GM18870 (cell line): ENCODE data around the gene ARHGEF7.
"Not testable (repeated sequence)": the region's sequence is repeated elsewhere in the genome, so short reads cannot be mapped to it uniquely, and the experiment has no call there.

Experiments
- ATAC-seq: cut with Tn5 transposase; IDR thresholded peaks from one replicate; pipeline ENCODE4 v1.9.1; 2021; ENCODE audit warnings: moderate library complexity; ENCODE audit not compliant: unreplicated experiment

ARHGEF7 gene

DNA sequence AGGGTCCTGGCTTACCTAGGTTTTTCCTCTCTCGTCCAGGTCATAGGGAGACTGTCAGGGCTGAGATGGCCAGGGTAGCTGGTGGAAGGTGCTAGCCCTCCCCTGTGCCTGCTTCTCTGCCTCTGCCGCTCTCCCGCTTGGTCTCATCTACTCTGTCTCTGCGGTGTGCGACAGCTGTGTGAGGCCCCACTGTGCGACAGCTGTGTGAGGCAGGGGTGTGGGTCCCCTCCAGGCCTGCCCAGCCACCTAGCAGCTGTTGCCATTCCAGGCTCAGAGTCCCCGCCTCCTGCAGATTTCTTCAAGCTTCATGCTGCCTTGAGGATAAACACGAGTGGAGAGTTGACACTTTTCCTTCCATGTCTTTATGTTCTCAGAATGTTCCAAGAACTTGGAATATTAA, 53.0 kb downstream of the ARHGEF7 start:
- no peak for ATAC-seq

DNA sequence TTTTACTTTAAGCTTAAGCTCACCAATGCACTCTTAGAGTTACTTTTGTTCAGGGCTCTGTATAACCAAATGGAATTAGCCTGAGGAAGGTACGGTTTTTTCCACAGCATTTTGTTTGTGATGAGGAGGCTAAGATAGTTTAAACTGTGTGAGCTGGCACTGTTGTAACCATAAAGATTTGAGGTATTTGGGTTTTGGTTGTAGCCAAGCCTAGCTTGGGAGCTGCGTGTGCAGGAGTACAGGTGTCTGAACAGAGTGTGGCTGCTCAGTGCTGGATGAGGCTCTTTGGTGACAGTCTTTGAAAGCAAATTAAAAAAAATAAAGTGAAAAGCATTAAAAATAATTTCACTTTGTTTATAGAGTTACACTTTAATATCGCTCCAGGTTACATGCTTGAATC, 56.0 kb downstream of the ARHGEF7 start:
- no peak for ATAC-seq

DNA sequence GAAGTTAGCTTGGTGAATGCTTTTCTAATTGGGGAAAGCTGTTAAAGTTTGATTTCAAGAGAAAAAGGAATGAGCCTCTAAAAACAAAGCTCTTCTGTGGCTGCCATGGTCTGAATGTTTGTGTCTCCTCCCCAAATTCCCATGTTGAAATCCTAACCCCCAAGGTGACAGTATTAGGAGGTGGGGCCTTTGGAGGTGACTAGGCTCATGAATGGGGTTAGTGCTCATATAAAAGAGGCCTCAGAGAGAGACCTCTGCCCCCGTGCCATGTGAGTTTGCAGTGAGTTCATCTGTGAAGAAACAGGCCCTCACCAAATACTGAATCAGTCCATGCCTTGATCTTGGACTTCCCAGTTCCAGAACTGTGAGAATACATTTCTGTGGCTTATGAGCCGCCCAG, 56.5 kb downstream of the ARHGEF7 start:
- ATAC-seq = no peak

DNA sequence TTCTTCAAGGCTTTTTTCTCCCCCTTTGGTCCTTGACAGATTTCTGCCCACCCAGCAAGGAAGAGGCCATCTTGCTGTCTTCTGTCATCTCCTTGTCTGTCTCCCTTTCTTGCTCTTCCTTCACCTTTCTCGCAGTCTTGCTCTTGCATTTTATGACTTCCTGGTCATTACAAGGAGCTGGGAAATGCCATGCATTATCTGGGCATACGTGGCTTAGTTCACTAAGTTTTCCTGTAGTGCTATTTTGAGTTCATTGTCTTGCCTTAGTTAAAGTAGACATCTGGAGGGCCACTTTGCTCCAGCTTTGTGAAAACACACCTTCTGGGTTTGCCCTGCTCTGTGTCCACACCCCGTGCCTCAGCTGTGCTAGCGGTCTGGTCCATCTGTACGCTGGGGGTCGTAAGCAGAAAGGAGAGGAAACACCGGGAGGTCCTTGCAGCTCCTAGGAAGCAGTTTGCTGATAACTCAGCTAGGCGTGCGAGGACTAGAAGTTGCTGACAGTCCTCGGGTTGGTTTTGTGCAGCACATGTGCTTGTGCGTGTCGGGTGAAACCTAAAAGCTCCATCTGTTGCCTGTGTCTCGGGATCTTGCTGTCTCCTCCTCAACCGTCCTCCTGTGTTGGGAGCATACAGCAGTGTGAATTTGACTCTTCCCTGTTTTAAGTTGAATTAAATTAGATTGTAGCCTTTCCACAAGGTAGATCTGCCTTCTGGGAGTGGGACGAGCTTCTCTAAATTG, 59.4 kb downstream of the ARHGEF7 start:
- no peak for ATAC-seq

DNA sequence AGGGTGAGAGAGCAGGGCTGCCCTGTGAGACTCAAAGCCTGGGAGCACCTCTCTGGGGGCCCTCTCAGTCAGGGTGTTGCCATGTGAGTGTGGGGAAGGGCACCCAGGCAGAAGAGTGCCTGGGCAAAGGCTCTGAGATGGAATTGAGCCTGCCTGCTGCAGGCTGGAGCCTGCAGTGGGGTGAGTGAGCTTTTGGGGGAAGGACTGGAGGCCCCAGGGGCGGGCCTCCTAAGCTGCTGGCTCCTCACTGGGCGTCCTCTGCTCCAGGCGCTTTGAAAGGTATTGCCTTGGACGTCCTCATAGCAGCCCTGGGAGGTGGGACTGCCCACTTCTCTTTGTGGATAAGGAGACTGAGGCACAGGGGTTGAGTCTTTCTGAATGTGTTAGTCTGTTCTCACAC, 60.3 kb downstream of the ARHGEF7 start:
- ATAC-seq = no peak

DNA sequence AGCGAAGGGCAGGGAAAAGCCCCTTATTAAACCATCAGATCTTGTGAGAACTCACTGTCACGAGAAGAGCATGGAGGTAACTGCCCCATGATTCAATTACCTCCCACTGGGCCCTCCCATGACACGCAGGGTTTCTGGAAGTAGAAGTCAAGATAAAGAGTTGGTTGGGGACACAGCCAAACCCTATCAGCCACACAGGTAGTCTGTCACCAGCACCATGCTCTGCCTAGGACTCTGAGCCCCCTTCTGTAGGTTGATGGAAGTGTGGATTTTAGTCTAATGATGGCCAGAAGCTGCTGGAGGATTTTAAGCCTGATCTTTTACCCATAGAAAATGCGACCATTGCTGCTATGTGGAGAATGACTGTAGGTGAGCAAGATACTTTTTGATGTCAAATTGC, 60.8 kb downstream of the ARHGEF7 start:
- ATAC-seq = no peak

DNA sequence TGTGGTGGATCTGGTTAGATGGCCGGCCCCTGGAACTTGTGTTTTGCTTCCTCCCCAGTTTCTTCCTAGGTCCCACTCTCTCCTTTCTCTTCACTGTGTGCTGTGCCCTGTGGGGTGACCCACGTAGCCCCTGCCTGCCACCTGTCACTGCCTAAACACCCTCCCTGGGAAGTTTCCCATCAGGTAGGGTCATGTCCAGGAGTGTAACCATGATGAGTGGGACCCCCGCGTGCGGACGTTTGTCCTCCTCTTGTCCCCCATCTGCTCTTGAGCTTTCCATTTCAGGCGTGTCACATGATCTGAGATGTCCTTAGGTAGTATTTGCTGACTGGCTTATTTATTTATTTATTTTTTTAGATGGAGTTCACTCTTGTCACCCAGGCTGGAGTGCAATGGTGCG, 61.3 kb downstream of the ARHGEF7 start:
- ATAC-seq = no peak

DNA sequence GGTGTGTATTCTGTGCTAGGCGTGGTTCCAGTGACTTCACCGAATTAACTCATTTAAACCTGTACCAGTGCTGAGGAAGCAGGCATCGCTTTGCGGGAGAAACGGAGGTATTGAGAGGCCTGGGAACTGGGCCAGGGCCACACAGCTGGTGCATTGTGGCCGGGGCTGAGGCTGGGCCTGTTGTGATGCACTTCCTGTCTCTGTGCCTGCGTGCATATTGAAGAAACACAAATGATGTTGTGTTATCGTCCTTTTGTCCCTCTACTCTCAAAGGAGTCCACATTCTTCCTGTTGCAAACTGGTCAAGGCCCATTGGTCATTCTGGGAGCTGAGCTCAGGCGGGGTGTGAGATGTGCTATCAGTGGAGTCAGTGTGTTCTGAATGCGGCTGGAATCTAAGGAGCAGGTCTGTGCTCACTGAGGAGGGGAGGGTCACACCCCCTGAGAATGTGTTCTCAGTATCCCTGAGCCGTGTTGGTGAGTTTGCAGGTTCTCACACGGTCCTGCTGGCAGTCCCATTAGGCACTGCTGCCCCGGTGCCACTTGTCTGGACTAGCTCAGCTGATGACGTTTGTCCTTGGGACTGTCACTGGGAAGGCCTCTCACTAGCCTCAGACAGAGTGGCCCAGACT, 62.1 kb downstream of the ARHGEF7 start:
- ATAC-seq = peak; percentile 54

DNA sequence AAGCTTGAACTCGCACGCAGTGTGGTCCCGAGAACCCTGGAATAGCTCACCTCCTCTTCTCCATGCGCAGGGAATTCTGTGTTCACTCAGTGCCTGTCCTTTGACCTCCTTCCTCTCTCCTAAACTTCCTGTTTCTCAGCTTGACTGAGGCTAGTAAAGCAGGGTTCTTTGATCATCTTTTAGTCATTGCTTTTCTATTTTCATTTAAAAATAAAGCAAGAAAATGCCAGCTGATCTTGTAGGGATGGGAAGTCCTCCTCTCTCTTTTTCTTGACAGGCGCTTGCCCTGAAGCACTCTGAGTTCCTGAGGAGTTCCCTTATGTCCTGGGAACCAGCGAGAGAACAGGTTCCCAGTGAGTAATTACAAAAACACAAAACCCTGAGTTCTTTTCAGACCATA, 62.8 kb downstream of the ARHGEF7 start:
- no peak for ATAC-seq

DNA sequence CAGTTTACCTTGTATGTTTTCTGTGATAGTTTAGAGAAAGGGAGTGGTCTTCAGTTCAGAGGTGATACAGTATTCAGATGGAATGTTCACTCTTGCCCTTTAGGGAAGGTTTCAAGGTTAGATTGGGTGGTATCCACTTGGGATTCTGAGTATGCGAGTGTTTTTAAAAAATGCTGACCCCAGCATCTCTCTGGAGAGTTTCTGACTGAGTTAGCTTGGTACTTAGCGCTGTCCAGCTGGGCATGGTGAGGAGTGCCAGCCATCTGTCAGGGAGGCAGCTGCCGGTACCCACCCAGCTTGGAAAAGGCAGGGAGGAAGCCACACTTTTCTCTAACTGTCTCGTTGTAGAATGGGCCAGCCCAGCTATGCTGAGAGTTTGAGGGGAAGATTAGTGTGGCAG, 63.3 kb downstream of the ARHGEF7 start:
- ATAC-seq = no peak

DNA sequence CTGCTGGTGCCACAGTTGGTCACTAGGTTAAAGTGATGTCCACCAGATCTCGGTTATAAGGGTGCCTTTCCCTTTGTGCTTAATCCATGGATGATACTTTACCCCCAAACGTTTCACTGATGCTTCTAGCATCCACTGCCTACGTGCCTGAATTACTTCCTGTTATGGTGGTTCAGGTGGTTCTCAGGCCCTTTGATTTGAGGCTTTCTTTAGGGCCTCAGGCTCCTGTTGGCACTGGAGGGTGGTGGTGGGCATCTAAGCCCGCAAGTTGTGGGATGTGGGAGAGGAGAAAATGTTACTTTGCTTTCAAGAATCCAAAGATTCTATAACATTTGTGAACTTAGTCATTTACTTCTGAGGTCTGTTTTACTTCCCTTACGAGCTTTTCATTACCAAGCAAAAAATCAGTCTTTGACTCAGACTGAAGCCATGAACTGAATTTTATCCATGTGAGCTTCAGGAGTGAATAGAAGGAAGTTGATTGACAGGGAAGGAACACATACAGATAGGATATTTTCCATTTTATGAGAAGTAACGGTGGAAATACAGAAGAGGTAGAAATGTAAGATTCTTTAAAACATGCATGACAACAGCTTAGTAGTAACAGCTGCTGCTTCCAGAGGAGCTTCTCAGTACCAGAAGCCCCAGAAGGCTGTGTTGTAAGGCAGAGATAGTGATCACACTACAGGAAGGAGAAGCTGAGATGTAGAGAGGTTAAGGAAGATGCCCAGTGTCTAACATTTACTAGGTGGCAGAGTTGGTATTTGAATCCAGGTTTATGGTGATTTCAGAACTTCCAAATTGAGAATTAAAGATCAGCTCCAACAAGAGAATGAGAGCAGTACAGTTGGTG, 65.0 kb downstream of the ARHGEF7 start:
- ATAC-seq = no peak

DNA sequence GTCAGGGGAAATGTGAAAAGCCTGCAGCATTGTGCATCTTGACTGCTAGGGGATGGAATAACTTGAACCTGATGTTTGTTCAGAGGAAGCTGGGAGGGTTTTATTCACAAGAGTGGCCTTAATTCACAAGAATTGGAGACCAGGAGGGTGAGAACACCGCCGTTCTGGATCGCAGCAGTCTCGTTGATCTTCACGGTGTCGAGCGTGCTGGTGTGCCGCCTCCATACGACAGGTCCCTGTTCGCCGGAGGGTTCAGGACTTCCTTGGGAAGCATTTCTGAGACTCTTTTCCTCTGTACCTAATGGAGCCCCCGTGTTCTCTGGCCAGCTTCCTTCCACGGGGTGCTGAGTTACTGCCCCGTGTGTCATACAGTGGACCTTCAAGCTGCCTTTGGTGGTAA, 66.9 kb downstream of the ARHGEF7 start:
- ATAC-seq = no peak

DNA sequence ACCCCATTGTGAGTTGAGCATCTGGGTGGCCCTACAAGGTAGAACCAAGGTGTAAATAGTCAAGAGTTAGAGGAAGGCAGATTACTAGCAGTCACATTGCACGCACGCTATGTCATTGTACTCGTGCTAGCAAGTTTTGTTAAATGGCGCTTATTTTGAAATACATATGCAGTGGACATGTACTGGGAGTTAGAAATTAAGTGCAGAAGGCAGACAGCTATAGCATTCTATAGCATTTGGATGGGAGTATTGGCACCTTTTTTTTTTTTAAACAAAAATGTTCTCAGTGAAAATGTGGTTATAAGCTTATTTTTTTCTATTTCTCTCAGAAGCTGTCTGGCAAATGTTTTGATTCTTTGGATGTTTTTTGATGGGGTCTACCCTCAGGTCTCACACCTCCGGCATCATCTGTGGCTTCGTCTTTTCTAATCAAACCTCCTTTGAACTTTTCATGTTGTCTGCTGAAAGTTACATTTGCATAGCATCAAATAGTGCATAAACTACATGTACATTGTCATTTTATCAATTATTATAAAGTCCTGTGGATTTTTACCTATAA, 68.1 kb downstream of the ARHGEF7 start:
- no peak for ATAC-seq

DNA sequence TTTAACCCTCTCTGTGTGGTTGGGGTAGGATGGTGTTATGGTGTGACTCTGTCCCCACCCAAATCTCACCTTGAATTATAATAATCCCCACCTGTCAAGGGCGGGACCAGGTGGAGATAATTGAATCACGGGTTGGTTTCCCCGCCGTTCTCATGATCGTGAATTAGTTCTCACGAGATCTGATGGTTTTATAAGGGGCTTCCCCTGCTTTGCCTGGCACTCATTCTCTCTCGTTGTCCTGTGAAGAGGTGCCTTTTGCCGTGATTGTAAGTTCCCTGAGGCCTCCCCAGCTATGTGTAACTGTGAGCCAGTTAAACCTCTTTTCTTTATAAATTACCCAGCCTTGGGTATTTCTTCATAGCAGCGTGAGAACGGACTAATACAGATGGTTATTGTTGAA, 68.8 kb downstream of the ARHGEF7 start:
- ATAC-seq = no peak

DNA sequence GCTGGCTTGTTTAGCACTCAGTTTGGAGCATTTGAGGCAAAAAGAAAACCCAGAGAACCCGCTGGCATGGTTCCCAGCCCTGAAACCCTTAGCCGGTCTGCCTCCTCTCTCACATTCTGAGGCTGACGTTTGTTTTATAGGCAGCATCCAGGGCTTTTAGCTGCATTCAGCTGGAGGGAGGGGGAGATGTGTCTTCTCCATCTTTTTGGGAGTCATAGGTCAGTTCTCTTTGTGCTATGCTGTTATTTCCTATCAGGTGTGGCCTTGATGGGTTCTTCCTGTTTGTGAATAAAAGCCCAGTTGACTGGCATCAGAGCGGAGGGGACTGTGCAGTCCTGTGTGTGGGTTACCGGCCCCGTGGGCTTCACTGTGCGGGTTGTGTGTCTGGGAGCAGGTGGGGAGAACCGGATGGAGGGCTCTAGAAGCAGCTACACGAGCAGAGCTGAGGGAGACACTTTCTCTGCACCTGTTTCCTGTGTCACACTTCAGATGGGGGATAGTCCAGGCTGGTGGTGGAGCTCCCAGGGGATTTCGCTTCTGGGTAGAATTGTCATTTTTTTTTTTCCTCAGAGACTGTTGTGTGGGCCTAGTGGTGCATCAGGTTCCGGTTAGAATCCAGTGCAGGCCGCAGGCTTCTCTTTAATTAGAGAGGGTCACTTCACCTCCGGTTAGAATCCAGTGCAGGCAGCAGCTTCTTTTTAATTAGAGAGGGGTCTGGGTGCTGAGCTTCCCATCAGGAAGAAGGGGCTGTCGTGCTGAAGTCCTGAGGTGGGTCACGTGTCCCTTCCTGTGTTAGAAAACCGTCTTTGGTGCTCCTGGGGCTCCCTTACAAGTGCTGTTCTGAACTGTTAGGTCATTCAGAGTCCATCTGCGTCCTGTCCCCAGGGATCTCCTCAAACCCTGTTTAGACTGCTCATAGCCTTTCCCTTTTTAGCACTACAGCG, 69.6 kb downstream of the ARHGEF7 start:
- peak; percentile 89 for ATAC-seq

DNA sequence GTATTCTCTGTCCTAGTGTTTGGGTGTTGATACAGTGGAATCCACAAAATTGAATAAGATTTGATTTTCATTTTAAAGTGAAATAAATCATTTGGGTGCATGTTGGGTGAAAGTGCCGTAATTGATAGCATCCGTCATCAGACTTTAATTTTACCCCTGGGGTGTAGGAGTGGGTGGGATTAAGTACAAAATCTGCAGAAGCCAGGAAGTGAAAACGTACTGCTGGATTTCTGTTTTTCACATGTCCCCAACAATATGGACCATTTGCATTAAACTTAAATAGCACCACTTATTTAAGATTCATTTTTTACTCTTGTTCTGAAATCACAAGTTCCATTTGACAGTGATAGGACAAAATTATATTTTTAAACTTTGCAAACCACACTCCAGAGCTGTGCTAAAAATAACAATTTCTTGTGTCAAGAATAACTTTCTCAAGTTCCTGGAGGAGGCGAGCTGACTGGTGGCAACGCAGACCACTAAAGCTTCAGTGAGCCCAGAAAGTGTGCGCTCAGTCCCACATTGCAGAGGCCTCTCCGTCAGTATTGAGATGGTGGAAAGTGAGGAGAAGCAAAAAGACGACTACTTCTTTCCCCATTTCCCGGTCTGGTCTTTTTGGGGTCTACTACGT, 71.3 kb downstream of the ARHGEF7 start:
- no peak for ATAC-seq

DNA sequence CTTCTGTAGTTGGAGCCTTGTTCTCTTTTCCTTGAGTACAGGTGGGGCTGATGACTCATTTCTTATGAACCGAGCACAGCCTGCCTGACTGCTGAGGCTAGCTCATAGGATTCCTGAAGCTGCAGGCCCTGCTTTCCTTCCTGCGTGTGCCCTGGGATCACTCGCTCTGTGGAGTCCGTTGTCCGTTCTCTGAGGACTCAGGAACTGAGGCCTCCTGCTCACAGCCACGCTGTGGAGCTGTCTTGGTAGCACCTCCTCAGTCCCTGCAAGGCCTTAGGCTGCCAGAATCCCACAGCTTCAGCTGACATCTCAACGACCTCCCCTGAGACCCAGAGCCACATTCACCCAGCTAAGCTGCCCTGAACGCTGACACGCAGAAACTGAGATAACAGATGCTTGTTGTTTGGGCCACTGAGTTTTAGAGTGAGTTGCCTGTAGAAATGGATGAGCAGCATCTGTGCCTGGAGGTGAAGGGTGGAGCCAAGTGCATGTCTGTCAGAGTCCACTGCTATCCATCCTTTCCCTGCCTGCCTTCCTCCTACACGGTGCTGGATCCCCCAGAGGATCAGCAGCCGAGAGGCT, 72.9 kb downstream of the ARHGEF7 start:
- no peak for ATAC-seq

DNA sequence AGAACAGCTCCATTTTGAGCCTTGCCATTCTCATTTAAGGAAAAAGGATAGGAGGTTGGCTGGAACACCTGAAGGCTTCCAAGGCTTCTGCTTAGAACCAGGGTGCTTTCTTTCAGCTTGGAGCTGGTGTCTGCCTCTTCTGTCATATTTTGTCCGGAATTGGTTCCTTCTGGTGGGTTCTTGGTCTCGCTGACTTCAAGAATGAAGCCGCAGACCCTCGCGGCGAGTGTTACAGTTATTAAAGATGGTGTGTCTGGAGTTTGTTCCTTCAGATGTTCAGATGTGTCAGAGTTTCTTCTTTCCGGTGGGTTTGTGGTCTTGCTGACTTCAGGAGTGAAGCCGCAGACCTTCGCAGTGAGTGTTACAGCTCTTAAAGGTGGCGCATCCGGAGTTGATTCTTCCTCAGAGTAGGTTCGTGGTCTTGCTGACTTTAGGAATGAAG, 74.0 kb downstream of the ARHGEF7 start:
- ATAC-seq = not testable (repeated sequence)

DNA sequence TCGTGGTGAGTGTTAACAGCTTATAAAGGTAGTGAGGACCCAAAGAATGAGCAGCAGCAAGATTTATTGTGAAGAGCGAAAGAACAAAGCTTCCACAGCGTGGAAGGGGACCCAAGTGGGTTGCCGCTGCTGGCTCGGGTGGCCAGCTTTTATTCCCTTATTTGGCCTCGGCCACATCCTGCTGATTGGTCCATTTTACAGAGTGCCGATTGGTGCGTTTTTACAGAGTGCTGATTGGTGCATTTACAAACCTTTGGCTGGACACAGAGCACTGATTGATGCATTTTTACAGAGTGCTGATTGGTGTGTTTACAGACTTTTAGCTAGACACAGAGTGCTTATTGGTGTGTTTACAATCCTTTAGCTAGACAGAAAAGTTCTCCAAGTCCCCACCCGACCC, 74.4 kb downstream of the ARHGEF7 start:
- ATAC-seq = not testable (repeated sequence)

DNA sequence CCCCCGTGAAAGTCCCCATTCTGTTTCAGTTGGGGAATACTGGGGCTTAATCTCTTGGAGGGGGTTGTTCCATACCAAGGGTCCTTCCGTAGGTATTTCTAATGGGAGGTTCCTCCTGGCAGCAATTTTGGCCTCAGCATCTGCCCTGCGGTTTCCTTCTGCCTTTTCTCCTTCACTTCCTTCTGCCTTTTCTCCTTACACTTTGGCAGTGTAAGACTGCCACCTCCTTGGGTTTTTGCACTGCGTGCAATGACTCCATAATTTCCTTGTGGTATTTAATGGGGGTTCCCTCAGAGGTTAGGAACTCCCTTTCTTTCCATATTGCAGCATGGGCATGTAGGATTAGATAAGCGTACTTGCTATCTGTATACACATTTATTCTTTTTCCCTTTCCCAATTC, 78.1 kb downstream of the ARHGEF7 start:
- not testable (repeated sequence) for ATAC-seq
